ENCODE measurements around the gene PNLIPRP3. TPM values are rescaled to one million over a fixed set of nuclear protein-coding genes. Genes with fewer than 3 reads are reported as not detected.

Gene PNLIPRP3
- total and polyA plus RNA-seq, 2 of the 8 experiments (the other 6 are each of a cell fraction or from before 2014, with no cell fraction given): not detected

DNA sequence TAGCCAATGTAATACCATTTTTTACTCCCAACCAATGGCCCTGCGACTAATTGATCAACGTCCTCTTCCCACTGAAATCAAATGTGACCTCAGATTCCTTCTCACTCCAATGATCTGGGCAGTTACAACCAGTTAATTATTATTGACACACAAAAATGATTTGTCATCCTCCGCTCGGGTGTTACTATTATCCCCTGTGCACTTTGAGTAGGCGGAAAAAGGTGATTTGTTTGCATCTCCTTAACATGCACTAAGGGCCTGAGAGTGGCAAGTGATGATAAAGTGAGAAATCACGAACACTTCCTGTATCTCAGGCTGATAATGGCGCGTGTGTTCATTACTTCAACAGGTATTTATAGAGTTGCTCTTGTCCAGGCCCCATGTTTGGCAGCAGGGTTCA is 77.1 kb downstream of the PNLIPRP3 start:
- no peaks in the 10 kb centered on the region for H3K79me1 ChIP-seq (ENCODE audit: low read depth, low read length)
- no peak overlapping the region for H2BK5ac ChIP-seq (ENCODE audit: low read depth, low read length)
- no peak overlapping the region for H3K9ac ChIP-seq (replicated peaks in 1 of 4; ENCODE audit: extremely low read depth in 1 of 4, low read depth in 3 of 4, low read length in 3 of 4)
- H2AK5ac ChIP-seq (ENCODE audit: low read depth, low read length): no peak overlapping the region
- H2BK20ac ChIP-seq (ENCODE audit: low read length): no peak overlapping the region
- H2BK15ac ChIP-seq (ENCODE audit: low read length): no peak overlapping the region
- H3K4me1 ChIP-seq (replicated peaks in 1 of 4; ENCODE audit: control insufficient read depth in 3 of 4, insufficient read depth in 4 of 4, low read length in 3 of 4): no peaks in the 10 kb centered on the region
- H2BK120ac ChIP-seq (replicated peaks; ENCODE audit: low read depth, low read length): no peak overlapping the region
- 76% methylated on average over 8 of the region's 8 CpGs; no CpG with 5 or more reads in 1 of the 2 experiments for WGBS, 2 experiments (ENCODE audit: extremely low coverage in 1 of 2, insufficient coverage in 1 of 2, insufficient read length in 1 of 2, insufficient replicate concordance in 2 of 2, low coverage in 1 of 2, low lambda C conversion rate in 2 of 2, missing lambda C conversion rate in 1 of 2)
- ChIA-PET CTCF (ENCODE audit: partially characterized antibody) (interaction anchor here (1.7 to 1.8 kb wide), 2 partner anchors 15 to 17 kb away, joined by 4 to 11 read pairs; no protein-coding TSS in a partner anchor), POLR2A (ENCODE audit: partially characterized antibody) (no interaction called here)
- H3K4me2 ChIP-seq (ENCODE audit: insufficient read depth in 1 of 2, low read depth in 2 of 2, low read length in 2 of 2): no peak overlapping the region
- H3K27me3 ChIP-seq (replicated peaks in 1 of 4; ENCODE audit: control insufficient read depth in 3 of 4, extremely low read depth in 1 of 4, insufficient read depth in 3 of 4, low read length in 3 of 4): no peaks in the 10 kb centered on the region
- 0 out of 2 replicates have a peak overlapping the region, but pooled peaks have one; percentile 58 for H2AFZ ChIP-seq (ENCODE audit: low read length)
- H3K4ac ChIP-seq (replicated peaks; ENCODE audit: insufficient read length, low read depth, low read length): no peak overlapping the region
- no peak overlapping the region for H3K14ac ChIP-seq (ENCODE audit: insufficient read length)
- FAIRE-seq (no peak), DNase-seq (ENCODE audit: low read depth in 1 of 2, low spot score in 2 of 2) (no peak)
- no peak overlapping the region for H3K56ac ChIP-seq (replicated peaks; ENCODE audit: insufficient read length, low read depth, low read length)
- H3K23me2 ChIP-seq (ENCODE audit: low read depth, low read length): no peaks in the 10 kb centered on the region
- TF ChIP-seq CHD1 (IDR thresholded peaks at IDR 0.05; ENCODE audit: low read depth, low read length) (no peak), SRF (IDR thresholded peaks at IDR 0.05; ENCODE audit: low read depth, low read length) (no peak), ASH2L (IDR thresholded peaks at IDR 0.05; ENCODE audit: low read length) (no peak), EP300 (IDR thresholded peaks at IDR 0.05; ENCODE audit: borderline replicate concordance in 1 of 2, low read depth in 2 of 2, low read length in 2 of 2) (no peak), SAP30 (IDR thresholded peaks at IDR 0.05; ENCODE audit: insufficient read depth, insufficient replicate concordance, low read length) (no peak), SP1 (IDR thresholded peaks at IDR 0.05; ENCODE audit: low read depth, low read length) (no peak), RFX5 (IDR thresholded peaks at IDR 0.05; ENCODE audit: borderline replicate concordance, low read depth, low read length) (no peak), SIN3A (conservative IDR thresholded peaks at IDR 0.05 in 1 of 2, IDR thresholded peaks at IDR 0.05 in 1 of 2; ENCODE audit: low read depth in 1 of 2, low read length in 2 of 2) (no peak)
- TF ChIP-seq, protein P1, sequence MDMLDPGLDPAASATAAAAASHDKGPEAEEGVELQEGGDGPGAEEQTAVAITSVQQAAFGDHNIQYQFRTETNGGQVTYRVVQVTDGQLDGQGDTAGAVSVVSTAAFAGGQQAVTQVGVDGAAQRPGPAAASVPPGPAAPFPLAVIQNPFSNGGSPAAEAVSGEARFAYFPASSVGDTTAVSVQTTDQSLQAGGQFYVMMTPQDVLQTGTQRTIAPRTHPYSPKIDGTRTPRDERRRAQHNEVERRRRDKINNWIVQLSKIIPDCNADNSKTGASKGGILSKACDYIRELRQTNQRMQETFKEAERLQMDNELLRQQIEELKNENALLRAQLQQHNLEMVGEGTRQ (IDR thresholded peaks at IDR 0.05; ENCODE audit: low read length): no peak
- H4K20me1 ChIP-seq (replicated peaks in 1 of 2; ENCODE audit: control insufficient read depth in 1 of 2, insufficient read depth in 2 of 2, low read length in 2 of 2): no peaks in the 10 kb centered on the region
- no peak overlapping the region for H3K27ac ChIP-seq (ENCODE audit: low read depth, low read length)
- H3K4me3 ChIP-seq (ENCODE audit: extremely low read depth in 1 of 4, insufficient read depth in 2 of 4, low read depth in 3 of 4, low read length in 4 of 4): no peak overlapping the region
- no peak overlapping the region for H4K8ac ChIP-seq (ENCODE audit: extremely low read depth, insufficient read depth, low read length)
- no peaks in the 10 kb centered on the region for H3K79me2 ChIP-seq (ENCODE audit: control insufficient read depth in 1 of 2, insufficient read depth in 2 of 2, low read length in 2 of 2)
- H3K23ac ChIP-seq (ENCODE audit: insufficient read length): no peak overlapping the region
- no peaks in the 10 kb centered on the region for H3K9me3 ChIP-seq (ENCODE audit: insufficient read depth in 2 of 2, low read depth in 1 of 2, low read length in 1 of 2)
- H3K18ac ChIP-seq (ENCODE audit: extremely low read depth, low read length): no peak overlapping the region
- no peak overlapping the region for H4K91ac ChIP-seq (replicated peaks; ENCODE audit: insufficient read length, low read length)
- H2BK12ac ChIP-seq (ENCODE audit: low read depth, low read length): no peak overlapping the region
- no peaks in the 10 kb centered on the region for H3K36me3 ChIP-seq (ENCODE audit: control insufficient read depth in 2 of 4, insufficient read depth in 4 of 4, low read length in 3 of 4)
- H4K5ac ChIP-seq (ENCODE audit: insufficient read length, low read depth, low read length): no peak overlapping the region
